Stimulated activated CD4-positive, alpha-beta T cell treated with anti-CD3 and anti-CD28 coated beads, Interleukin-1b, Interleukin-23, amount 100 ng/mL, for 48 hours (primary cell): Measurements from ENCODE around the gene SSTR4.
A peak's percentile ranks its signal among the peaks of the same experiment; 100 is the strongest.

Experiments
- DNase-seq: peaks from one replicate; pipeline ENCODE4 v3.0.0-alpha.2; 2020

SSTR4 gene

DNA sequence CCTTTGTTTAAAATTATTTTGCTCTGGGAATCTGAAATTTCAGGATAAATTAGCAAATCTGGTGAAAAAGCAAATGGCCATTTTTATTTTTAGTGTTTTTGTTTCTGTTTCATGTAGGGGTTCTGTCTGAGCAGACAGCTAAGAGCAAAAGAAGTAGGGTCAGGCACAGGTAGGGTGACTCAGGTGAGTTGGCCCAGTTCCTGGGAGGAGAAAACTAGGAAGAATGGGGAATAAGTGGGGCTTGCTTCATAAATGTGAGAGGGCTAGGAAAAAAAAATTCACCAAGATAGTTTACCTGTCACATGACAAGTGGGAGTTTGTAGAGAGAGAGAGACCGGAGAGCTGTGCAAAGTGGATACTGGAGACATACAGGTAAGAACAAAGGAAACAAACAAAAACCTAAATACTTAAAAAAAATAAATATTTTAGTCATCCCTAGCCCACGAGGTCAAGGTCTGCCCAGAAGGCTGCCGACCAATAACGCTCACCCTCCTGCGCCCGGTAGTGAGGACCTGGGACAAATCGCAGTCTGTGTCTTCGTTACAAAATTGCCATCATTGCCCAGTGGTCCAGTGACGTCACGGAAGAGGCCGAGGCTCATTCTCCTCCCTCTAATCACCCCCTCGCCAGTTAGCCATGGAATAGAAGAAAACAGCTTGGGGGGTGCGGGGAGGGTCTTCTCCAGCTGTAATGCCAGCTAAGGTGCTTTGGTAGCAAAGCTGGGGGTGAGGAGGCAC lies 12.1 kb downstream of the SSTR4 start:
- no peak for DNase-seq

DNA sequence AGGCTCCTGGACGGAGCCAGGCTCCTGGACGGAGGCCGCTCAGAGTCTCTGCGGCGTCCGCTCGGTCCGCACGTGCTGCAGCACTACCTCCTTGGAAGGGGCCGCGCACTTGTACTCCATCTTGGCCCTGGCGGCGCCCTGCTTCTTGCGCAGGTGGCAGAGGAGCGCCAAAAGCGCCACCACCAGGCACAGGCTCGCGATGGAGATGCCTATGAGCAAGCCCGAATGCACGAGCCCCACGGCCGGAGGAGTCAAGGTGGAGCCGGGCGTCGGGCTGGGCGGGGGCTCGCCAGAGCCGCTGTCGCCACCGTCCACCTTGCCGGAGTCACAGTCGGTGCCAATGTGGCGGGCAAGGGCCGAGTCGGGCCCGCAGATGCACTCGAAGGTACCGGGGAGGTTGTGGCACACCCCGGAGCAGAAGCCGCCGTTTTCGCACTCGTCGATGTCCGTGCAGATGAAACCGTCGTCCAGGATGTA lies 12.7 kb downstream of the SSTR4 start:
- DNase-seq = no peak

DNA sequence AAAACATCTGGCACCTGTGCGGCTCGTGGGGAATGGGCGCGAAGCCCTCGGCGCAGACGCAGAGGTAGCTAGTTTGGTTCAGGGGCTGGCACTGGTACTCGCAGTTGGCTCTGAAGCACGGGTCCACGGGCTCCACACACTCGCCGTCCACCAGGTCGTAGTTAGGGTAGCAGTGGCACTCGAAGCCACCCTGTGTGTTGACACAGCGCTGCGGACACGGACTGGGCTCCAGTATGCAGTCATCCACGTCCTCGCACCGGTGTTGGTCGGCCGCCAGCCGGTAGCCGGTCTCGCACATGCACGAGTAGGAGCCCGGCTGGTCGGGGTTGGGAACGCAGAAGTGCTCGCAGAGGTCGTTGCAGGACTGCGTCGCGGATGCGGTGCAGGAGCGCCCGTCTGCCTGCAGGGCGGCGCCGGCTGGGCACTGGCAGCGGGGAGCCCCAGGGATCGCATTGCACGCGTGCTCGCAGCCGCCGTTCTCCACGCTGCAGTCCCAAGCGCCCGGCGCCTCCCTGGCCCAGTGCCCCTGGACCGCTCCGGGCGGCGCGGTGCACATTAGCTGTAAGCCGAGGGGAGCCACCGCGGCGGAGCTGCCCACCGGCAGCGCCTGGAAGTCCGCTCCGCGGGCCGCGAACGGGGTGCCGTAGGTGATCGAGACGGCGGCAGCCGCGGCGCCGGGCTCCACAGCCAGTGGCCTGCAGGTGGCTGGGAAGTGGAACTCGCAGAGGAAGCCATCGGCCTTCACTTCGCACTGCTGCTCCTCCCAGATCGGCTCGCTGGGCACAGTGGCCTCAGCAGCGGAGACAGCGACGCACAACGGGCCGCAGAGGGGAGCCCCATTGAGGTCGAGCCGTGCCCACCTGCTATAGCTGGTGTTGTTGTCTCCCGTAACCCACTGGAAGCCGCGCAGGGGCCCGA lies 13.4 kb downstream of the SSTR4 start:
- DNase-seq = peak; percentile 29

DNA sequence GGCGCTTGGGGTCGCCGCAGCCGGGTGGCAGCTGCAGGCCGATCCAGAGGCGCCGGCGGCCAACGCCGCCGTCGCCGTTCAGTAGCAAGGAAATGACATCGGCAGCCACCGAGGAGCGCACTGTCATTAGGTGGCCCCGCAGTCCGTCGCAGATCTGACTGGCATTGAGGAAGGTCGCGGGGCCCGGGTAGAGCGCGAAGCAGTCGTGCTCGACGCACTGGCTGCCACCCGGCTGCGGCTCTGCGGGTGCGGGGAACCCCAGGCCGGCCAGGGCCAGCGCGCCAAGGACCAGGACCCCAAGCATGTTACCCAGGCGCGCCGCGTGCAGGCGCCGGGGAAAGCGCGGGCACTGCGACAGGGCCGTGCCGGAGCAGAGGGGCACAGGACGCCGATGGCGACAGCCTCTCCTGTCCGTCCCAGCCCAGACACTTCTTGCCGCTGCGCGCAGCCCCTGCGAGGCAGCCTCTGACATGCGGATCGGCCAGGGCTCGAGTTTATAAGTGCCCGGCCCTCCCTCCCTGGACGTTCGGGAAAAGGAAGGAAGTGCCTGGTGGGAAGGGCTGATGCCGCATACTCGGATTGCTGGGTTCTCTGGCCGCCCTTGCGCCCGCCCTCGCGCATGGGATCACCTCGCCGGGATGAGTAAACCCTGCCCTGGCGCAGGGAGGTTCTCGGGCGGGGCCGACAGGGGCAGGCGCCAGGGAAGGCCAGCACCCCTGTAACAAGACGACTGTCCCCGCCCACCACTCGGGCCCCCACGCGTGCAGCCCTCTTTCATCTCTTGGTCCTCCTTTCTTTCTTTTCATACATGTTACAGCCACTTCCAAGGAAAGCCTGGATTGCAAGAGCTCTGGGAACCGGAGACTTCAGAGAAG lies 14.3 kb downstream of the SSTR4 start, which contains the start of gene THBD:
TSS of gene THBD (minus strand) at position 472 of the 875 bp plus-strand sequence. CDS start at position 304, 168 bp downstream.
- DNase-seq = no peak

DNA sequence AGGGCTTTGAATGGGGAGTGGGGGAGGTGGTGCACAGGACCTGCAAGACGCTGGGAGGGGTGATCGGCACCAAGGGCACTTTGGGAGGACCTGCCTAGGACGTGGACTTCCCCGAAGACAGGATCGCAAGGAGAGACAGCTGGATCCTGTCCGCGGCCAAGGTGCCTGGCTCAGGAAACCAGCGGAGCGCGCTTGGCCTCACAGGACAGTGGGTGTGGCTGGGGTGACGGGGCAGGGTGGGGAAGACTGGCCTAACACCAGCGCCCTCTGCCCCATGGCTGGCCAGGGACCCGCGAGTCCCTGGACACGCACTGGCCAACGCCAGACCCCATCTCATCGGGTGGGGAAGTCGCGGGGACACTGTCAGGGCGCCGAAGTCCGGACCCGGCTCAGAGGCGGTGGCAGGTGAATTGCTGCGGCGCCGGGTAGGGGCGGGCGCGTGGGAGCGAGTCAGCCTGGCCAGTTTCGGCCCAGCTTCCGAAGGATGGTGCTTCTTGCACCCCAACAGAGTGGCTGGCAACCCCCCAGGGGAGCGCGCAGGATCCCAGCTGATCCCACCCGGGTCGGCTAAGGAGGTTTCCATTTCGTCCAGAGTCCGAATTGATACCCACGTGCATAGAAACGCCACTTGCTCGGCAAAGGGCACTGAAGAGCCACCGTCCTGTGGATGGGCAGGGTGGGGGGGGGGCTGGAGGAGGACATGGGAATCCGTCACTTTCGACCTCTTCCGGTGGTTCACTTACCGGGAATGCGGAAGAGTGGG lies 15.1 kb downstream of the SSTR4 start:
- DNase-seq = no peak

DNA sequence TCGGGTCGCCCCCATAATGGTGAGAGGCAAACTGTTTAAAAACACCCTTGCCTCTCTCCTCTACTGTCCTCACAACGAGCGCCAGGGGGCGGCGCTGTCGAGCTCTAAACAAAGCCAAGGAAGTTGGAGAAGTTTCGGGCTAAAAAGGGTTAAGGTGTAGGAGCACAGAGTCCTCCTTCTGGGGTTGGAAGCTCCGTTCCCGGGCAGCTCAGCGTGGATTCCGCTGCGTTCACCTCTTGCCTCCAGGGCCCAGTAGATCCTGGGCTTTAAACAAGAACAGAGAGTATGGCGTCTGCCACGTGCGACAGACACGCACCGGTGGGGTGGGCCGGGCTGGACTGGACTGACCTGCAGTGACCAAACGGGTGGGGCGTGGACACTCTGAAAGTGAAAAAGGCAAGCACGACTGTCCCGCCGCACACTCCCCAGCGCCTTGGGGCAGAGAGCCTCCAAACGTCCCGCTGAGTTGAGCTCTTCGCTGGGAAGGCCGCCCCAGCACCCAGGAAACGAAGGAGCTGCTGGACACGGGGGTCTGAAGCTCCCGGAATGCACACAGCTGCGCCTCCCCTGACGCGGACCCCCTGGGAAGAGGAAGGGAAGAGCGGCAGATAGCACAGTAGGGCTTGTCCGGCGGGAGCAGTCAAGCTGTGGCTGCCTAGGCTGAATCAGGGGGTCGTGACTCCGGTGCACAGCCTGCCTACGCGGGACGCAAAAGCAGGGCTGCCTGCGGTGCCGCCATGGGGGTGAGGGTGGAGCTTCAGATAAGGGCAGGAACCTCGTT lies 15.9 kb downstream of the SSTR4 start:
- peak; percentile 43 for DNase-seq

DNA sequence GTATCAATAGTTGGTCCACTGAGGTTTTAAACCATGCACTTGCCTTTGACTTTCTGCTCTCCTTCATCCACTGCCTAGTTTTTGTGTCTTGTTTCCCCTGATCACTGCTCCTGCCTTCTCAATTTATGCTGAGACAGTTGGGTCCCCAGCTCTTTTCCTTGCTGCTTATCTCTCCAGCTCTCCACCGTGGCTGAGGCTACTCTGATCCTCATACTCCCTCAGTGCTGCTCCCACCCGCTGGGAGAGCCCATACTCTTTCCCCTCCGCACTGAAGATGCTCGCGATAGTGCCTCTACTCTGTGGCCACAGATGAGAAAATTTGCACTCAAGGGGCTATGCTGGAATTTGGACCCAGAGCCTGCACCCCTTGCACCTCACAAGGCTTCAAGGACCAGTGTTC lies 17.8 kb downstream of the SSTR4 start:
- DNase-seq = no peak

DNA sequence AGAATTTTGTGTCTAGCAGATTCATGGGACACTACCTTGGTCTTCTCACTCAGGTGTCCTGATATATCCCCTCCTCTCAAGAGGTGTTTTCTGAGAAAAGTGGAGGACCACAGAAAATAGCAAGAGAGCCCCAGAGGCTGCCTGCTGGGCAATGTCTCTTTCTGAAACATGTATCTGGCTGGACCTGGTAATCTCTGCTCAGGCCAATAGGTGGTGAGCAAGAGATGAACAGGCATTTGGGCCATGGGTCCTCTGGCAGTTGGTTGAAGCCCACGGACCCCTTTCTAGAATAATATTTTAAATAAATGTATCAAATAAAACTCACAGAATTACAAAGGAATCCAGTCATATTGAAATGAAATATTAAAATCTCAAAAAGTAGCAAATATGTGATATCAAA lies 23.1 kb downstream of the SSTR4 start:
- DNase-seq = no peak

DNA sequence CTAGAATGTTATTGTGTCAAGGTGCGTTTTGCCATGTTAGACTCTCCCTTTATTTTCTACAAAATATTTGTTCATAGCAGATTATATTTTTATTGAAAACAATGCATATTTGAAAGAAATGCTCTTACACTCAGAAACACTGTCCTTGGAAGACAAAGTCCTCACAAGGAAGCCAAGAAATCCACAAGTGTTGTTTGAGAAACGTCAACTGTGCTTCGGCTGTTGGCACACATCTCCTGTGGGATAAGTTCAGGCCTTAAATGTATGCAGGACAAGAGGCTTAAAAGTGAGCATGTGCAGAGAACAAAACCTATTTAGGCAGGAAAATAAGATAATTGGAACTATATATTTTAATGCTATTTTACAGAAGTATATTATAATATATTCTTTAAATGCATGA lies 23.9 kb downstream of the SSTR4 start:
- no peak for DNase-seq

DNA sequence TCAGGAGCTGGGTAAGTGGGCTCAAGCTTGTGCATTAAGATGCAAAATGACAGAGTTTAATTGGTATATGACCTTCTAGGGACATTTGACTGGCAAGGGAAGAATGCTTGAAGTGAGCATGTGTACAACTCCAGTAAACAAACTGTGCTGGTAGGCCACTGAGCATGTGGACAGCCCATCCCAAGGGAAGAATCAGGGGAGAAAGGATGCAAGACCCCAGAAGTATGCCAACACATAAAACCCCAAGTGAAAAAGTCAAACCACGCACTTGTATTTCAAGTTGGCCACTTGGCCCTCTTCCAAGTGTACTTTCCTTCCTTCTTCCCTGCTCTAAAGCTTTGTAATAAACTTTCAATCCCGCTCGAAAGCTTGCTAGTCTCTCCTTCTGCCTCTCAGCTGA lies 24.7 kb downstream of the SSTR4 start:
- no peak for DNase-seq

DNA sequence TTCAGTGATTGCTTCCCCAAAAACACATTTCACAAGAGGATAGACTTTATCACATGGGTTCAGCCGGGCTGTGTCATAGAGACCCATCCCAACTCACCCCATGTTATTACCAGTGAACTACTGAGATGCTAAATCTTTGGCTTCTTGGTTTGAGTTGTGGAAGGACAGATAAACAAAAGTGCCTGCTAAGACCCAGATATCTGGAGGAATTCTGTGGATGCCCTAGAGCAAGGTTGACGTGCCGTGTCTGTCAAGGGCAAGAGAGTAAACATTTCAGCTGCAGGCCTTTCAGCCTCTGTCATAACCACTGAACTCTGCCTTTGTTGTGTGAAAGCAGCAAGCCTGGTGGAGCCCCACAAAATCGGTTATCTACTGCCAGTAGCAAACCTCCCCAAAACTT lies 25.5 kb downstream of the SSTR4 start:
- DNase-seq = no peak

DNA sequence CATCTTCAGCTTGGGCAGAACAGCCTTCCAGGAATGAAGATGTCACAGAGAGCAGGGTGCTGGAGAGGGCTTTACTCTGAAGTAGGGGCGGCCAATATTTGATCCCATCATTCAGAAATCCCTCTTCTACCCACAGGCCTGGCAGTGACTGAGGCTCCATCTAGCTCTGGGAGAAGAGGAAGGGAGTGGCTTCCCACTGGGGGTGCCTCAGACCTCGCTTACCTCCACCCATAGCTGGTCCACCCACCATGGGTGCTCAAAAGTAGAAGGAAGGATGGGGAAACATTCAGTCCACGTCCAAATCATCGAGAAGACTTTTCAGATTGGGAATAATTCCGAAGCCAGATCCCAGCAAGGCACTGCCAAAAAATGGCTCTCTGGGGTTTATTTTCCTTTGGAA lies 26.1 kb downstream of the SSTR4 start:
- no peak for DNase-seq

DNA sequence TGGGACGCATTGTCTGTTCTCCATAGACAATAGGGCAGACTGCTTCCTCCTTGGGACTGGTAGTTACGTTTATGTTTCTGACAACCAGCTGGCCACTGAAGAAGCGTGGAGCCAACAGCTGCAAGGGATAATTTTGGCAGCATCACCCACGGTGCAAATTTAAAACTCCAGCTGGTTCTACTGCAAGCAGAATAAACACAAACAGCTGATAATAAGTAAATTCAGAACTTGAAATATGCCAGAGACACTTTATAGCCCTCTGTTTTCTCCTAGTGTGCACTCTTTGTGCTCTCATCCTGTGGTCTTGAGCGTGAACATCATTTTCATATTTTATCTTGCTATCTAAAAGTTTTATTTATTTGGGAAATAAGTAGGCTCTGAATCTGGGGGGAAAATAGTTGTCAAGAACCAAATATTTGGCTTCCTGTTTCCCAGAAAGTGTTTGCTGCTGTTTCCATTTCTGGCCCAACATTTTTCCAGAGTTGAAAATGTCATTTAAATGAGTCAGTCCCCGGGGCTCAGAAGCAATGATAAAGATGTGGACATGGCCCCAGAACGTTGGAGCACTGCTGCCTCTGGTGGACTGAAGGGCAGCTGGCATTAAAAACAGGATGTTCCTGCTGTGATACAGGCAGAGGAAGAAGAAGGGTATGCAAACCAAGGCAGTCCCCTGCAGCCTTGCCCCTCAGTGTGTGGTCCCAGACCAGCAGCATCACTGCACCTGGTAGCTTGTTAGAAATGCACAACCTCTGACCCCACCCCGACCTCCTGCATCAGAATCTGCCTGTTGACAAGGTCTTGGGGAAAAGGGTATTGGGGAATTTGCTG lies 26.8 kb downstream of the SSTR4 start:
- no peak for DNase-seq

DNA sequence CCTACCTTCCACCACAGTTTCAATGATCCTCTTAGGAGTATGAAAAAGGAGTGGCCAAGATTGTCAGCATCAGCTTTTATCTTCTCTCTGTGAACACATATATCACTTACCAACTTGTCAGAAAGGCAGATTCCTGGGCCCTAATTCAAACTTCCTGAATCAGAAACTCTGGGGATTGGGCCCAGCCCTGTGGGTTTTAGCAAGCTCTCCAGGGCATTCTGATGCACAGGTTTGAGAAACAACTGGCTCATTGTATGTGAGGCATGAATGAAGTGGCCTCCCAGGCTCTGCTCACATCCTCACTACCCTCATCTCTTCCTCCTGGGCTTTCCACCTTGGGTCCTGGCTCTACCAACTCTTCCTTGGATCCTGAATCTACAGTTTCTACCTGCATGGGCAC lies 27.5 kb downstream of the SSTR4 start:
- no peak for DNase-seq

DNA sequence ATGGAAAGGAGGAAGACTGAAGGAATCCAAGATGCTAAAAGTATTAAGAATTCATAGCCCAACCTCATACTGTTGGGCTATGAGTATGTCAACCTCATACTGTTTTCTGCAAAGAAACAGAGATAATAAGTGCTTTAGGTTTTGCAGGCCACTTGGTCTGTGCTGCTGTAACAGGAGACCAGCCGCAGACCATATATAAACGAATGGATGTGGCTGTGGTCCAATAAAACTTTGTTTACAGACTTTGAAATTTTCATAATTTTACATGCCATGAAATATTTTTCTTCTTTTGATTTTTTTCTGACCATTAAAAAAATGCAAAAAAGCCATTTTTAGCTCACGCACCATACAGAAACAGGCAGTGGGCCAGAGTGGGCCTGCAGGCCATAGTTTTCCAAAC lies 28.1 kb downstream of the SSTR4 start:
- no peak for DNase-seq

DNA sequence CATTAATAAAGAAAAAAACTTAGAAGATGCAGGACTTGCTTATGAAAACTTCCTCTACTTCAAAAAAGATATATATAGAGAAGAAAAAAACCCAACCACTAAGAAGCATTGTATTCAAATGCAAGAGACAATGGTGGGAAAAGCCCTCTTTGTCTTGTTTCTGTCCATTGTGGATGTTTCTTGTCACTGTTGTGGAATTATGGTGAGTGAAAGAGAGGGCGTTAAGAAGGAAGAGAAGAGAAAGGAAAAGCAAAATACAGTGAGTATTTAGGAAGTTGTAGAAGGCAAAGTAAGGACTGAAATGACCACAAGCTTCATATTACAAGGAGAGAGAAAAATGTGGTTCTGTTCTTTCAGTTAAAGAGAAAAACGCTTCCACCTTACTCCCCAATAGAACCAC lies 28.5 kb downstream of the SSTR4 start:
- no peak for DNase-seq

DNA sequence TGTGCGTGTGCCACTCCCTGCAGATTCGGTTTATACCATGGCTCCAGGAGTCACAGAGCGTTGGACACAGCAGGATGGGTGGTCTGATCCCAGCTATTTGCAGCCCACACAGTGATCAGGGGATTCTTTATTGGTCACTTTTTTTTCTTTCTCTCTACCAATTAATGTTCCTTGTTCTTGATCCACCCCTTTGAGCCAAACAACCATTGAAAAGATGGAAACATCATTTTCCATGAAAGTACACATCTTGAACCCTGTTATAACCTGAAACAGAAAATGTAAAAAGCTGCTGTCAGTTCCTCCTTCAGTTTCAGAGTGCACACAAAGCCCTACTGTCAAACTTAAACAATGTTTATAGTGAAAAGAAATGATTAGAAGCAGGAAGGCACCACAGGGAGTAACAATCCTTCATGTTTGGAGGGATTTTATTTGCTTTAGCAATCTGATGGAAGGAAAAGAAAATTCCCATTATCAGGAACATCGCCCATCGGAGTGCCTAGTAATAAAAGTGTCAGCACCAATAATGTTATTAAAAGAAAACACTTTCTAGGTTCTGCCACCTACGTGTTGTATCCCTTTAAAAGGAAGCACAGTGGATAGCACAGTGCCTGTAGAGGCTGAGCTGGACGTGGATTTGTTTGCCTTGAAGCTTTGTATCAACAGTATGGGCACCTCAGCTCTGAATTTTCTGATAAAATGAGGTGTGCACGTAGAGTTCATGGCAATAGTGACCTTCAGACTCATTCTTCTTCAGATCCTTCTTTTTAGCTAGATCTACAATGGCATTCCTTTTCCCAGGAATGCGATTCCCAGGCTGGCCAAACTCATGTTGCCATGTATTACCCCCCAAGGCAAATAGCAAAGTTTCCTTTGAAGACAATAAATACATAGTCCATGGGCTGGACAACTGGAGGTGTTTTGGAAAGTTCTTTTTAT lies 30.4 kb downstream of the SSTR4 start:
- DNase-seq = no peak

DNA sequence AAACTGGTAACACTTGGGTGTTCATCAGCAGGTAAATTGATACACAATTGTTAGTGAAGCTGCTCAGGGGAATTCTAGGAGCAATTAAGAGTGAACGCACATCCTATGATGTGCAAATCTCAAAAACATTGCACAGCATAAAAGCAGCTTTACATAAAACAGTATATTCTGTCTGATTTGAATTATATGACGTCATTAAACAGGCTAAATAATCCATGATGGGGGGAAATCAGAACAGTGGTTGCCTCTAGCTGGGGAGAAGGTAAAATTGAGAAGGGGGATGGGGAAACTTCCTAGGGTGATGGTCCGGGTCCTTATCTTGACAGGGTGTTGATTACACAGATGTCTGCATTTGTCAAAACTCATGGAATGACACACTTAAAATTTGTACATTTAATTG lies 31.7 kb downstream of the SSTR4 start:
- no peak for DNase-seq

DNA sequence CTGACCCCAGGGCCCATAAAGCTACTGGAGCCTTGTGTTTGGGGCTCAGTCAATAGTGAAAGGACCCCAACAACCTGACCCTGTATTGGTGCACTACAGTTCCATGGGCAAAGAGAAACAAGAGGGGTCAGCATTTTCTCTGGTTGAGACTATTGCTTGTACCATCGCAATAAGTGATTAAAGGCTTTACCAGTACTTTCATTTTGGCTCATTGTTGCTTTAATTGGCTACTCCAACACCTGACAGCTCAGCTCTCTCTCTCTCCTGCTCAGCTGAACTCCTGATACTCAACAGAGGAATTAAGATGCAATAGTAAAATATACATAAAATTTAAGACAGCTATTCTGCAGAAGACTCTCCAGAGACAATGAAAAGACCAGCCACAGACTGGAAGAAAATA lies 33.2 kb downstream of the SSTR4 start:
- DNase-seq = no peak
